HG02588 (cell line): Measurements from ENCODE around the gene DUSP7.

Source experiments
- ATAC-seq: cut with Tn5 transposase; IDR thresholded peaks from one replicate; pipeline ENCODE4 v1.9.1; 2021; ENCODE audit warnings: mild to moderate bottlenecking, moderate library complexity; ENCODE audit not compliant: unreplicated experiment

The DUSP7 gene

GRCh38 chr3:52031896-52032295 is 24.5 kb downstream of the DUSP7 start:
- no peak for ATAC-seq

- no peak for ATAC-seq
Measured at GRCh38 chr3:52030714-52031310, 25.6 kb downstream of the DUSP7 start.

- ATAC-seq = no peak
Measured at GRCh38 chr3:52029535-52029934, 26.8 kb downstream of the DUSP7 start.

GRCh38 chr3:52029053-52029452 is 27.3 kb downstream of the DUSP7 start:
- ATAC-seq = no peak

- ATAC-seq = no peak
Measured at GRCh38 chr3:52028572-52028971, 27.8 kb downstream of the DUSP7 start.

GRCh38 chr3:52026041-52026440 is 30.3 kb downstream of the DUSP7 start:
- no peak for ATAC-seq

GRCh38 chr3:52025453-52025852 is 30.9 kb downstream of the DUSP7 start:
- no peak for ATAC-seq

GRCh38 chr3:52024765-52025452 is 31.5 kb downstream of the DUSP7 start:
- no peak for ATAC-seq

GRCh38 chr3:52023860-52024764 is 32.3 kb downstream of the DUSP7 start:
- no peak for ATAC-seq

GRCh38 chr3:52023101-52023770 is 33.1 kb downstream of the DUSP7 start:
- ATAC-seq = no peak

- ATAC-seq = no peak
Measured at GRCh38 chr3:52022323-52023100, 33.9 kb downstream of the DUSP7 start.

- no peak for ATAC-seq
Measured at GRCh38 chr3:52021489-52022268, 34.7 kb downstream of the DUSP7 start.

- no peak for ATAC-seq
Measured at GRCh38 chr3:52020796-52021195, 35.6 kb downstream of the DUSP7 start.

GRCh38 chr3:52019352-52020080 is 36.9 kb downstream of the DUSP7 start:
- ATAC-seq = no peak

- no peak for ATAC-seq
Measured at GRCh38 chr3:52018319-52019000, 37.9 kb downstream of the DUSP7 start.

GRCh38 chr3:52017586-52017985 is 38.8 kb downstream of the DUSP7 start:
- ATAC-seq = no peak

- no peak for ATAC-seq
Measured at GRCh38 chr3:52015438-52016228, 40.7 kb downstream of the DUSP7 start.

- no peak for ATAC-seq
Measured at GRCh38 chr3:52014613-52015012, 41.8 kb downstream of the DUSP7 start.
